Vagina (tissue), 2 donors: ENCODE data around the gene DDI1. TPM values are rescaled to one million over a fixed set of nuclear protein-coding genes. Genes with fewer than 3 reads are reported as not detected.

Experiments
- DNase-seq, 2 donors: peaks; one replicate each; pipeline ENCODE4 v3.0.0-alpha.2; 2017; ENCODE audit errors: extremely low spot score in 2 of 2
- H3K27ac ChIP-seq: fragments of 200-600 bp; sonication (generic); one replicate; pipeline ENCODE4 v1.5.1; 2019
- H3K27me3 ChIP-seq: fragments of 200-600 bp; sonication (generic); one replicate; pipeline ENCODE4 v1.5.1; 2019
- H3K36me3 ChIP-seq, 2 donors: fragments of 200-600 bp; sonication (generic); one replicate each; pipeline ENCODE4 v1.5.1; 2017 to 2019
- H3K4me1 ChIP-seq: fragments of 200-600 bp; sonication (generic); one replicate; pipeline ENCODE4 v1.5.1; 2019
- H3K4me3 ChIP-seq, 2 donors: fragments of 200-600 bp; sonication (generic); 1 replicate in 1 of 2; 2 replicates in 1 of 2; pipeline ENCODE4 v1.5.1; 2016 to 2019
- H3K9me3 ChIP-seq: fragments of 200-600 bp; sonication (generic); one replicate; pipeline ENCODE4 v1.5.1; 2019
- CTCF ChIP-seq, 3 experiments: fragments of 450-650 bp in 2 of 3; fragments of 200-600 bp in 1 of 3; sonication (generic) in 1 of 3; IDR thresholded peaks; one replicate each; pipeline ENCODE4 v1.5.1; 2017 to 2019; ENCODE audit warnings: antibody characterized with exemption in 3 of 3, mild to moderate bottlenecking in 2 of 3, moderate library complexity in 2 of 3
- POLR2A ChIP-seq, 2 donors: fragments of 450-650 bp; IDR thresholded peaks; one replicate each; pipeline ENCODE4 v1.6.1; 2017; ENCODE audit warnings: antibody characterized with exemption in 2 of 2, mild to moderate bottlenecking in 2 of 2, moderate library complexity in 2 of 2
- POLR2AphosphoS5 ChIP-seq, 2 donors: sonication (generic); formaldehyde crosslinking; IDR thresholded peaks; one replicate each; pipeline ENCODE4 v1.9.0; 2017; ENCODE audit warnings: antibody characterized with exemption in 2 of 2, mild to moderate bottlenecking in 2 of 2, low read depth in 1 of 2; ENCODE audit not compliant: insufficient read depth in 1 of 2
- intact Hi-C: fragments of 100-400 bp; cut with DNase I; formaldehyde crosslinking; loops from one replicate; pipeline ENCODE4 v1.15.1; 2023
- total RNA-seq: library from RNA; depleted of rRNA; stranded (reverse); fragments of >200 nt; gene quantifications from one replicate; pipeline ENCODE4 v1.2.3, GENCODE V29; 2016

DDI1 gene
- total RNA-seq, 1 donor from 2014 or later: not detected

- H3K36me3 ChIP-seq: no peaks in the 10 kb centered on the region
- H3K4me1 ChIP-seq: no peaks in the 10 kb centered on the region
- no peaks in the 10 kb centered on the region for H3K9me3 ChIP-seq
- H3K27me3 ChIP-seq: no peaks in the 10 kb centered on the region
- intact Hi-C loops: no loop called here
- H3K27ac ChIP-seq: no peak overlapping the region
- TF ChIP-seq POLR2A (IDR thresholded peaks at IDR 0.05): no peak
- no peak for TF ChIP-seq POLR2AphosphoS5 (IDR thresholded peaks at IDR 0.05; ENCODE audit: insufficient read depth in 1 of 2, low read depth in 1 of 2)
- TF ChIP-seq CTCF (IDR thresholded peaks at IDR 0.05): no peak
- no peak for DNase-seq
- H3K4me3 ChIP-seq: no peak overlapping the region
These were observed 34.8 kb upstream of the DDI1 start for GRCh38 chr11:104001561-104002056.

- Histone ChIP-seq H3K36me3 (no peaks in the 10 kb centered on the region), H3K27ac (no peak overlapping the region), H3K4me3 (no peak overlapping the region), H3K27me3 (no peaks in the 10 kb centered on the region), H3K9me3 (no peaks in the 10 kb centered on the region), H3K4me1 (no peaks in the 10 kb centered on the region)
- intact Hi-C loops: no loop called here
- no peak for TF ChIP-seq CTCF (IDR thresholded peaks at IDR 0.05)
- DNase-seq: no peak
These were observed 32.9 kb upstream of the DDI1 start for GRCh38 chr11:104003491-104003890.

- Histone ChIP-seq H3K27me3 (no peaks in the 10 kb centered on the region), H3K4me3 (no peak overlapping the region), H3K27ac (no peak overlapping the region), H3K4me1 (no peaks in the 10 kb centered on the region), H3K9me3 (no peaks in the 10 kb centered on the region), H3K36me3 (no peaks in the 10 kb centered on the region)
- intact Hi-C loops: no loop called here
- no peak for TF ChIP-seq POLR2A (IDR thresholded peaks at IDR 0.05)
- no peak for TF ChIP-seq CTCF (IDR thresholded peaks at IDR 0.05)
- no peak for TF ChIP-seq POLR2AphosphoS5 (IDR thresholded peaks at IDR 0.05; ENCODE audit: insufficient read depth in 1 of 2, low read depth in 1 of 2)
- no peak for DNase-seq
These were observed 31.1 kb upstream of the DDI1 start for GRCh38 chr11:104005234-104005855.

GRCh38 chr11:104009744-104010143, 26.7 kb upstream of the DDI1 start:
- H3K9me3 ChIP-seq: no peaks in the 10 kb centered on the region
- H3K27ac ChIP-seq: no peak overlapping the region
- H3K27me3 ChIP-seq: no peaks in the 10 kb centered on the region
- H3K4me3 ChIP-seq: no peak overlapping the region
- intact Hi-C loops: no loop called here
- DNase-seq: no peak
- no peaks in the 10 kb centered on the region for H3K36me3 ChIP-seq
- no peaks in the 10 kb centered on the region for H3K4me1 ChIP-seq
- TF ChIP-seq POLR2AphosphoS5 (IDR thresholded peaks at IDR 0.05; ENCODE audit: insufficient read depth in 1 of 2, low read depth in 1 of 2): no peak
- no peak for TF ChIP-seq POLR2A (IDR thresholded peaks at IDR 0.05)
- no peak for TF ChIP-seq CTCF (IDR thresholded peaks at IDR 0.05)

GRCh38 chr11:104011044-104011443, 25.4 kb upstream of the DDI1 start:
- no peak overlapping the region for H3K4me3 ChIP-seq
- no peaks in the 10 kb centered on the region for H3K27me3 ChIP-seq
- no peak for DNase-seq
- H3K4me1 ChIP-seq: no peaks in the 10 kb centered on the region
- no peak overlapping the region for H3K27ac ChIP-seq
- intact Hi-C loops: no loop called here
- H3K9me3 ChIP-seq: no peaks in the 10 kb centered on the region
- TF ChIP-seq POLR2AphosphoS5 (IDR thresholded peaks at IDR 0.05; ENCODE audit: insufficient read depth in 1 of 2, low read depth in 1 of 2): no peak
- no peak for TF ChIP-seq CTCF (IDR thresholded peaks at IDR 0.05)
- no peak for TF ChIP-seq POLR2A (IDR thresholded peaks at IDR 0.05)
- H3K36me3 ChIP-seq: no peaks in the 10 kb centered on the region
